Heart right ventricle (tissue), 16 donors: ENCODE measurements around the gene TBX5. TPM values are rescaled to one million over a fixed set of nuclear protein-coding genes. Genes with fewer than 3 reads are reported as not detected.

Source experiments
- ATAC-seq, 8 donors: fragments of 200-7000 bp; cut with Tn5 transposase; one replicate each; pipeline ENCODE4 v1.9.1; 2020; ENCODE audit warnings: mild to moderate bottlenecking in 8 of 8, moderate library complexity in 8 of 8, moderate number of reproducible peaks in 1 of 8
- DNase-seq, 2 donors: peaks; one replicate each; pipeline ENCODE4 v3.0.0-alpha.2; 2020
- H3K27ac ChIP-seq, 10 donors: fragments of 200-600 bp; sonication (generic) in 2 of 10; one replicate each; pipeline versions ENCODE4 v1.5.0 to v1.8.0; 2020 to 2022; ENCODE audit warnings: mild to moderate bottlenecking in 3 of 10
- H3K27me3 ChIP-seq, 7 donors: fragments of 200-600 bp; one replicate each; pipeline ENCODE4 v1.8.0; 2021 to 2022; ENCODE audit warnings: mild to moderate bottlenecking in 2 of 7
- H3K36me3 ChIP-seq, 9 donors: fragments of 200-600 bp; sonication (generic) in 1 of 9; one replicate each; pipeline versions ENCODE4 v1.5.0 to v1.8.0; 2020 to 2022; ENCODE audit warnings: mild to moderate bottlenecking in 2 of 9
- H3K4me1 ChIP-seq, 9 donors: fragments of 200-600 bp; sonication (generic) in 1 of 9; one replicate each; pipeline versions ENCODE4 v1.5.0 to v1.8.0; 2020 to 2022; ENCODE audit warnings: mild to moderate bottlenecking in 4 of 9
- H3K4me3 ChIP-seq, 10 donors: fragments of 200-600 bp; sonication (generic) in 2 of 10; one replicate each; pipeline versions ENCODE4 v1.5.0 to v1.8.0; 2020 to 2022; ENCODE audit warnings: mild to moderate bottlenecking in 7 of 10, moderate library complexity in 2 of 10
- H3K9me3 ChIP-seq, 11 donors: fragments of 200-600 bp in 10 of 11; sonication (generic) in 2 of 11; one replicate each; pipeline versions ENCODE4 v1.5.0 to v1.8.0; 2013 to 2022; ENCODE audit warnings: mild to moderate bottlenecking in 2 of 11, control low read depth in 1 of 11, moderate library complexity in 1 of 11
- CTCF ChIP-seq, 9 donors: fragments of 200-600 bp; sonication (generic) in 2 of 9; IDR thresholded peaks; one replicate each; pipeline versions ENCODE4 v1.5.0 to v1.8.0; 2021 to 2022; ENCODE audit warnings: antibody characterized with exemption in 9 of 9, mild to moderate bottlenecking in 5 of 9, moderate library complexity in 1 of 9
- WGBS, 2 donors: extraction: QIAGEN DNeasy Blood & Tissue Kit; methylation state at CpG; one replicate each; pipeline ENCODE4 v1.1.7; 2013; ENCODE audit warnings: inconsistent platforms in 1 of 2; 5-methylcytosine and 5-hydroxymethylcytosine counted together
- intact Hi-C, 10 donors: fragments of 100-400 bp; cut with DNase I; formaldehyde crosslinking; loops; one replicate each; pipeline versions ENCODE4 v1.11.1 to v1.14.2; 2022
- polyA plus RNA-seq, 2 donors: library from polyadenylated mRNA; stranded (reverse); fragments of 200-250 nt; gene quantifications; one replicate each; pipeline ENCODE4 v1.2.3, GENCODE V29; 2013
- total RNA-seq, 10 donors: library from RNA; stranded (reverse); fragmentation: NEBNext Ultra II Directional in 3 of 10; extraction: Animal tissue kit (Norgen Biotek cat#: 25700) in 3 of 10; gene quantifications; one replicate each; pipeline versions ENCODE4 v1.2.1 to v1.2.4, GENCODE V29; 2021 to 2023
- donor health status: Arrhythmogenic right ventricular cardiomyopathy.
- donor health status: ischemic (EF 13 %, LVEDD 7.1; RV severe dilation, severe dysfunction).
- donor health status: healthy with polysubstance abuse.
- donor health status: DM: no; HTN: yes; CAD: no.
- donor health status: DM: no; HTN: no; CAD: no.
- donor health status: ischemic (EF 25% LVEDD 6.9; RV normal size, moderate dysfunction).
- donor health status: ischemic (EF 25% LVEDD 5.7; RV mildly dilated, moderate dysfunction).
- donor health status: healthy.
- donor health status: DM: yes; HTN: yes; CAD: no.
- donor health status: Ischemic cardiomyopathy.
- donor health status: ischemic (EF 35%, LVEDD 5.7; RV mildly dilated, moderate dysfunction).
- donor health status: nonischemic (EF 11% LVEDD 7.7; RV severe dilation, severe dysfunction).
- donor health status: DM: yes; HTN: yes; CAD: no.
- donor health status: PGD.
- donor health status: ischemic (EF 29% LVEDD 5.4; RV normal size, mild dysfunction).
- donor health status: nonischemic (EF 23%, LVEDD 6.1; RV moderate dilation, normal function).

Gene TBX5
- total and polyA plus RNA-seq, 12 donors = 4.0 to 70.1 (median 51.4) TPM

DNA sequence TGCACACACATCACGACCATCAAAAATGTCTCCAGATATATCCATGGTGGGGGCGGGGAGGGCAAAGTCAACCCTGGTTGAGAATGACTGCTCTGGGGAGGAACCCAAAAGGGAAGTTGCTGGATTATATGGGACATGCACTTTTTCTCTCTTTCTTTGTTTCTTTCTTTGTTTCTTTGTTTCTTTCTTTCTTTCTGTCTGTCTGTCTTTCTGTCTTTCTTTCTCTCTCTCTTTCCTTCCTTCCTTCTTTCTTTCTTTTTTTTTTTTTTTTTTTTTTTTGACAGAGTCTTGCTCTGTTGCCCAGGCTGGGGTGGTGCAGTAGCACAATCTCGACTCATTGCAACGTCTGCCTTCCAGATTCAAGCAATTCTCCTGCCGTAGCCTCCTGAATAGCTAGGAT is 71.5 kb downstream of the TBX5 start:
- 86 to 91% methylated on average over 5 of the region's 5 CpGs for WGBS, 2 donors
- no peak overlapping the region for H3K4me3 ChIP-seq
- no peak overlapping the region for H3K27ac ChIP-seq
- H3K9me3 ChIP-seq = peaks cover 0 to 5% (median 0%) of the 10 kb centered on the region in 11 donors
- no peaks in the 10 kb centered on the region for H3K27me3 ChIP-seq
- intact Hi-C loops = no loop called here
- H3K4me1 ChIP-seq = peaks cover 0 to 7% (median 0%) of the 10 kb centered on the region in 9 donors
- DNase-seq (no peak), ATAC-seq (no peak)
- TF ChIP-seq CTCF (IDR thresholded peaks at IDR 0.05) = no peak
- no peaks in the 10 kb centered on the region for H3K36me3 ChIP-seq

GRCh38 chr12:114328292-114328691 is 77.7 kb downstream of the TBX5 start:
- WGBS, 2 donors = 54 to 59% methylated on average over 2 of the region's 2 CpGs
- ATAC-seq (peak in 5 of 8 donors; percentile 22 to 67 (median 59)), DNase-seq (no peak)
- Histone ChIP-seq H3K9me3 (peaks cover 0 to 14% (median 0%) of the 10 kb centered on the region in 11 donors), H3K4me3 (no peak overlapping the region), H3K27ac (no peak overlapping the region), H3K36me3 (no peaks in the 10 kb centered on the region), H3K27me3 (no peaks in the 10 kb centered on the region), H3K4me1 (peaks cover 0 to 8% (median 0%) of the 10 kb centered on the region in 9 donors)
- intact Hi-C loops = no loop called here
- no peak for TF ChIP-seq CTCF (IDR thresholded peaks at IDR 0.05)

DNA sequence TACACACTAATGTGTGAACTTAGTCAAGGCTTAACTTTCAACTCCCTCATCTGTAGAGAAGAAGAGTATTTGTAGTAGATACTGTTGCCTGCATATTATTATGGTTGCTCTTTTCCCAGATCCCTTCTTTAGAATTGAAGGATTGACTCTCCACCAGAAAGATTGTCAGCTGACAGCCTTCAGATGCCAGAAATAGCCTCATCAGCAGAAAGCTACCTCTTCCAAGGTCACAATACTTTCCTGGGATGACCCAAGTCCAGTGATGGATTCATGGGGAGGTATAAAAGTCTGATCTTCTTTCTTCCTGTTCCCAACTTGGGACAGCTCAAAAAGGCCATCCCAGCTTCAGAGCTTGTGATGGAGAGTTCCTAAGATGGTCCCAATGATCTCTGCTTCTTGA is 78.2 kb downstream of the TBX5 start:
- Histone ChIP-seq H3K27ac (no peak overlapping the region), H3K9me3 (peaks cover 0 to 14% (median 0%) of the 10 kb centered on the region in 11 donors), H3K4me3 (no peak overlapping the region), H3K36me3 (no peaks in the 10 kb centered on the region), H3K27me3 (no peaks in the 10 kb centered on the region), H3K4me1 (peaks cover 0 to 8% (median 0%) of the 10 kb centered on the region in 9 donors)
- intact Hi-C loops = no loop called here
- no peak for TF ChIP-seq CTCF (IDR thresholded peaks at IDR 0.05)
- ATAC-seq (no peak), DNase-seq (no peak)

GRCh38 chr12:114321524-114321923 is 84.4 kb downstream of the TBX5 start:
- H3K4me3 ChIP-seq = no peak overlapping the region
- intact Hi-C loops = no loop called here
- WGBS, 2 donors = 79 to 81% methylated on average over 1 of the region's 1 CpG
- H3K27me3 ChIP-seq = no peaks in the 10 kb centered on the region
- no peaks in the 10 kb centered on the region for H3K36me3 ChIP-seq
- H3K27ac ChIP-seq = no peak overlapping the region
- peaks cover 0 to 8% (median 0%) of the 10 kb centered on the region in 11 donors for H3K9me3 ChIP-seq
- no peak for TF ChIP-seq CTCF (IDR thresholded peaks at IDR 0.05)
- peaks cover 0 to under 1% (median 0%) of the 10 kb centered on the region in 9 donors for H3K4me1 ChIP-seq
- DNase-seq = no peak
- no peak for ATAC-seq
